Stimulated activated CD8-positive, alpha-beta memory T cell treated with anti-CD3 and anti-CD28 coated beads, Interleukin-12 subunit alpha, Interleukin-12 subunit beta, amount 100 ng/mL, for 24 hours (primary cell): ENCODE results near the gene GPRIN3.
A peak's percentile ranks its signal among the peaks of the same experiment; 100 is the strongest.

Experiments
- DNase-seq: peaks from one replicate; pipeline ENCODE4 v3.0.0-alpha.2; 2020; ENCODE audit errors: extremely low read depth

The GPRIN3 gene

DNA sequence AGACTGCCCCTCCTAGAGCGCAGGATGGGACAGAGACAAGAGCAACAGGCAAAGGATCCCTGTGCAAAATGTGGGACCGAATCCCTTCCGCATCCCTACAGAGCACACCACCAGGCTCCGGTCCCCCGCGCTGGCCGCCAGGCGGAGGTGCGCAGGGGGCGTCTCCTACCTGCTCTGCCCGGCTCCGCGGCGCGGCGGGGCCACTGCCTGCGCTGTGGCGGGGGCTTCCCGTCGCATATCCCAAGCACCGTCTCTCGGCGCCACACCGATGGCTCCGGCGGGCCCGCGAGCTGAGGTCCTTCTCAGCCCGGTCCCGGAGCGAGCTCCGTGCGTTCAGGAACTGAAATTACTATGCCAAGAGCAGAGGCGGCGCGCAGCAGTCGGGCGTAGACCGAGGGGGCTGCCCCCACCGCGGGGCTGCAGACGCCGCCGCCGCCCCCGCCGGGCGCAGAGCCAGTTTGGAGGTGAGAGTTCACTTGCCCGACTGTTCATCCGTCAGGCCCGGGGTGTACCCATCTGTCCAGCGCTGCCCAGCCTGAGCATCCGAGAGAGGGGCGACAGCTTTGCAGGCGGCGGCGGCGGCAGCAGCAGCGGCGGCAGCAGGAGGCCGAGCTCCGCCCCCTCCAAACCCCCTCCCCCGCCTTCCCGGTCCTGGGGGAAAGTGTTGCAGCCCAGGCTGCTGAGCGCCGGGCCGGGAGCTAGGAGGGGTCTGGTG lies at the start of gene GPRIN3:
GPRIN3 (minus strand) TSS at position 355 of the 715 bp plus-strand sequence. CDS start 57,690 bp downstream, outside the sequence.
- DNase-seq: peak; percentile 25

DNA sequence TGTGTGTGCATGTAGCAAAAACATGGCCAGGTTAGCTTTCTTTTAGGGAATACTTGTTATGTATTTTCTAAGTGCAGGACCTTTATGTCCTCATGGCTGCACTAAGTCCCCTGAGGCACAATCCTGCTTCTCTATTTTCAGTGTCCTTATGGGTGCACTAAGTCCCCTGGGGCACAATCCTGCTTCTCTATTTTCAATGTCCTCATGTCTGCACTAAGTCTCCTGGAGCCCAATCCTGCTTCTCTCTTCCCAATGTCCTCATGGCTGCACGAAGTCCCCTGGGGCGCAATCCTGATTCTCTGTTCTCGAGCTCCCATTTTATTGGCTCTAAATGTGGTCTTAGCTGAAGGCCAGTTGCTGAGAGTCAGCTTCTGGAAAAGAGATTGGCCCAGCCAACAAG lies 49.7 kb upstream of the GPRIN3 start:
- no peak for DNase-seq

DNA sequence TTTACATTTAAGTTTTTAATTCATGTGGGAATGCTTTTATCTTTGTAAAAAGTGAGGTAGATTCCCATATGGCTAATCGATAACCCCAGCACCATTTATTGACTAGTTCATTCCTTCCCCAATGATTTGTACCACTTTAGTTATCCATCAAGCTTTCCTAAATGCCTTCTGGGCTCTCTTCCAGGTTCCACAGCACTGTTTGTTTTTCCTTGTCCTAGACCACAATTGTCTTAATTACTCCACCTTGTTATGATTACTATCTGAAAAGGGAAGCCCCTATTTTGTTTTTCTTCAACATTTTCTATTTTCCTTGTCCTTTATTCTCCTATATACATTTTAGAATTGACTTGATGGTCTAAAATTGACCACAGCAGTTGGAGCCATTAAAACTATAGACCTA lies 48.5 kb upstream of the GPRIN3 start:
- no peak for DNase-seq

DNA sequence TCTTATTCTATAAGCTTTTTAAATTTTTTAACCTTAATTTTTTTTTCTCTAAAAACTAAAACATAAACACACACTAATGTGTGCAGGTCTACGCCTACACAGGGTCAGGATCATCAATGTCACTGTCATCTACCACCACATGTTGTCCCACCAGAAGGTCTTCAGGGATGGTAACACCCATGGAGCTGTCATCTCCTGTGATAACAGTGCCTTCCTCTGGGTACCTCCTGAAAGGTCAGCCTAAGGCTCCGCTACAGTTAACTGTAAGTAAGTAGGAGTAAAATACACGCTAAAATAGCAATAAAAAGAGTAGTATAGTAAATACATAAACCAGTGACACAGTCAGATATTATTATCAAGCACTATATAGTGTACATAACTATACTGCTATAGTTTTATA lies 45.9 kb upstream of the GPRIN3 start:
- DNase-seq: no peak

DNA sequence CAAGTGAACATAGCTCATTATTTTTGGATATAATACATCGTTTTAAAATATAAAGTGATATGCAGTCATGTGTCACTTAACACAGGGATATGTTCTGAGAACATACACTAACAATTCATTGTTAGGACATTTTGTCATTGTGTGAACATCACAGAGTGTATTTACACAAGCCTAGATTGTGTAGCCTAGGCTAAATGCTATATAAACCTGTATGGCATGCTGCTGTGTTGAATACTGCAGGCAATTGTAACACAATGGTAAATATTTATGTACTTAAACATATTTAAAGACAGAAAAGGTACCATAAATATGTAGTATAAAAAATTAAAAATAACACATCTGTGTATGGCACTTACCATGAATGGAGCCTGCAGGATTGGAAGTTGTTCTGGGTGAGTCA lies 44.9 kb upstream of the GPRIN3 start:
- DNase-seq: no peak

DNA sequence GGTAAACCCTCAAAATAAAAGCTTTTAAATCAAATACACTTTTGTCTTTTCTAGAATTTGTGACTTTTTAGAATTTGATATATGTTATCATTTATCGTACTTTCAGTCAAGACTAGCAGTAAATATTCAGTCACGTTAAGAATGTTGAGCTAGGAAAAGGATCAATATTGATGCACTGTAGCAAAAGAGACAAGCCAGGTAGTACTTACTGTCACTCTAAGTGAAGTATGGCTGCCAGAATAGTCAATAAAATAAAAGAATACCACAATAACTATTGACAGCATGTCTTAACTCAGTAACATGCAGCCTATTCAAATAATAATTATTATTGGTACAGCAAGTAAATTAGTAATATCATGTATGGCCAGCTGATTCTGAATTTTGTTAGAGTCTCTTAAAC lies 43.6 kb upstream of the GPRIN3 start:
- no peak for DNase-seq

DNA sequence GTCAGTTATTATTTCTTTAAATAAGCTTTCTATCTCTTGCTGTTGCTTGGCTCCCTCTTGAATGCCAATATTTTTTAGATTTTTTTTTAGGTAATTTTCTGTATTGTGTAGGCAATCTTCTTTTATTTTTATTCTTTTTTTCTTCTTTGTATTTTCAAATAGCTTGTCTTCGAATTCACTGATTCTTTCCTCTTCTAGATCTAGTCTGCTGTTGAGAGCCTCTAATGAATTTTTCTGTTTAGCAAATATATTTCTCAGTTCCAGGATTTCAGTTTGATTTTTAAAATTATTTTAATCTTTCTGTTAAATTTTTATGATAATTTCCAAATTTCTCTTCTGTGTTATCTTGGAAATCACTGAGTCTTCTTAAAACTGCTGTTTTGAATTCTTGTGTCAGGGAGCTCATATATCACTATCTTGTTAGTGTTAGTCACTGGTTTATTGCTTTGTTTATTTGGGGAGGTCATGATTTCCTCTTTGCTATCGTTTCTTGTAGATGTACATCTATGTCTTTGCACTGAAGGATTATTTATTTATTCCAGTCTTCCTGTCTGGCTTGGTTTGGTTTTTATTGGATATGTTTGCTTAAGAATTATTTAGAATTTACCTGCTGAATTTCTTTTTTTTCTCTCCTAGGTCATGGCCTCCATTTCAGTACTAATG lies 39.9 kb upstream of the GPRIN3 start:
- DNase-seq: no peak

DNA sequence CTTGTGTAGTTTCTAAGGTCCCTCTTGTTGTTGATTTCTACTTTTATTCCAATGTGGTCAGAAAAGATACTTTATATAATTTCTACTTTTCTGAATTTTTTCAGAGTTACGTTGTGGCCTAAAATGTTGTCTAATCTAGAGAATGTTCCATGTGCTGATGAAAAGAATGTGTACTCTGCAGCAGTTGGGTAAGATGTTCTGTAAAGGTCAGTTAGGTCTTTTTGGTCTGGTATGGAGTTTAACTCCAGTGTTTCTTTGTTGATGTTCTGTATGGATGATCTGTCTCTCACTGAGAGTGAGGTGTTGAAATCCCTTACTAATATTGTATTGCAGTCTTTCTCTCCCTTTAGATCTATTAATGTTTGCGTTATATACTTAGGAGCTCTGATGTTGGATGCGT lies 37.0 kb upstream of the GPRIN3 start:
- DNase-seq: no peak

DNA sequence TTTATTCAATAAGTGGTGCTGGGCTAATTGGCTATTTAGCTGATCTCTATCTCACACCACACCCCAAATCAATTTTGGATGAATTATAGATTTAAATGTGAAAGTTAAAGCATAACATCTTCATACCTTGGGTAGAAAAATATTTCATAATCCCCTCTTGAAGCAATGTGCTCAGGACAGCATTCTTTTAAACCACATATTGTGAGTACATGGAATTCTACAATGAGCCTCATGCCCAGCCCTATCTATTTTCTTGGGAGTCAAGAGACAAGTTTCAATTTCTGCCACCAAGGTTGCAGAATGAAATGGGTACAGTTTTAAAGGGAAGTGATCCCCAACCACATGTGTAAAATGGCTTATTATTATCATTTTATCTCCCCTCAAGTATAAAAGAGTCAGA lies 30.6 kb upstream of the GPRIN3 start:
- DNase-seq: no peak

DNA sequence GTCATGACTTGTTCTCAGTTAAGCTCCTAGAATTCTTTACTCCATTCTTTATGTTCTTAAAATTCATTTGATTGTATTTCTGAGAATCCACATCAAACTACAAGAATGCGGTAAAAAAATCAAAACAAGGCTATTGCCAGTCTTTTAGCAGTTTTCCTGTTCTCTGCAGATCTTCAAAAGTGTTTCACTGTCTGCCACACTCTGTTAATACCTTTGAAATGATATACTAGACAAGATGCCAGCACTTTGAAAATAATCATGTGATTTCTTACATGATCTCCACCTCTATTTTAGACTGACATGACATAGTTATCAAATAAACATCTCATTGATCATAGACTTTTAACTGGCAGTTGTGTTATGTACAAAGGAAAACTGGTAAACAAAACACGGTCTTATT lies 30.1 kb upstream of the GPRIN3 start:
- DNase-seq: no peak

DNA sequence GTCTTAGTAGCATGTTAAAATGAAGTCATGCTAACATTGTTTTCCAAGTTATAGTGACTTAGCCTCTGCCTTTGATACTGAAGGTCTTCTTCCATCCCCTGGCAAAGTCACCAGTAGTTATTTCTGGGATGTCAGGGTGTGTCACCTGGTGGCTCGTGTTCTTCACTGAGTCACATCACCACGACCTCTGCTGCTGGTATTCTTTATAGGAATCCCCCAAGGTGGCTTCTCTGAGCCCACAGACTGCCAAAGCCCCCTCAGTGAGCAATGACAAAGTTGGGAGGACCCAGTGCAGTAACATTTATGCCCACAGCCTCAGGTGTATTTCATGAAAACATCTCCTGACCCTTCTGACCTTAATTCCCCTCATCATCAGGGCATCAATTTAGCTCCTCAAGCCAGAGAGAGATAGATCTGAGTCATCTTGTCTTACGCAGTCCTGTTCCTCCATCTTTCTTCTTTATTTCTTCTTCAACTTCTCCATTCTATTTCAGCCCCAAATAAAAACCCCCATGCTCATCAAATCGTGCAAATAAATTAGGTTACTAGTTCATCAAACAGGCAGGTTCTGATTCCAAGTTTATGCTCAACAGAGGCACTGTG lies 29.3 kb upstream of the GPRIN3 start:
- no peak for DNase-seq

DNA sequence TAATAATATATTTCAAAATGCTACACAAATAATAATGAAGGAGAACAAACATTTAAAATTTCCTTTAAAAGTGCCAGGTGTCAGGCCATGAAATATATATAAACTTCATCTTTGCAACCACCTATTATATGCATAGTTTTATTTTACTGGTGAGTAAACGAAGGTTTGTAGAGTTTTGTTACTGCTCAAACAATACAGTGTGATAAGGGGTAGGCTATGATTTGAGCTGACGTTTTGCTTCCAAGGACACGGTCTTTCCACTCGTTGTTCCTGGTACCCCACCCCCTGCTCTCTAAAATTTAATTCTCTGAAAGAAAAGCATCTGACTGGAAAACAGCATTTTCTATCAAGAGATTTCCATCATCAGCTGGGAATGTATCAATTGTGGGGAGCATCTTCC lies 27.2 kb upstream of the GPRIN3 start:
- no peak for DNase-seq

DNA sequence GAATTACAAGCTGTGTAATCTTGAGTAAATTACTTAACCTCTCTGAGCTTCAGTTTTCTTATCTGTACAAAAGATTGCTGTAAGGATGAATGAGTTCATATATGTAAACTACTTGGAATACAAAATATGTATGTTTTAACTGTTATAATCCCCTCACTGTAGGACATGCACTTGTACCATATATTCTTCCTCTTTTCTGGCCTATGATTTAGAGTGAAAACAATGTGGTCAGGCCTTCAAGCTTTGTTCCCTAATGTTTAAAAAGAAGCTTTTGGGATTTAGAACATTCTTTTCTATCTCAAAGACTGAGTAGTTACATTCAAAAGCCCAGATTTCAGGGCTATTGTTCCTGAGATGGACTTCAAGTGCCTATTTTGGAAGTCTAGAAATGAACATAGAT lies 26.7 kb upstream of the GPRIN3 start:
- DNase-seq: no peak

DNA sequence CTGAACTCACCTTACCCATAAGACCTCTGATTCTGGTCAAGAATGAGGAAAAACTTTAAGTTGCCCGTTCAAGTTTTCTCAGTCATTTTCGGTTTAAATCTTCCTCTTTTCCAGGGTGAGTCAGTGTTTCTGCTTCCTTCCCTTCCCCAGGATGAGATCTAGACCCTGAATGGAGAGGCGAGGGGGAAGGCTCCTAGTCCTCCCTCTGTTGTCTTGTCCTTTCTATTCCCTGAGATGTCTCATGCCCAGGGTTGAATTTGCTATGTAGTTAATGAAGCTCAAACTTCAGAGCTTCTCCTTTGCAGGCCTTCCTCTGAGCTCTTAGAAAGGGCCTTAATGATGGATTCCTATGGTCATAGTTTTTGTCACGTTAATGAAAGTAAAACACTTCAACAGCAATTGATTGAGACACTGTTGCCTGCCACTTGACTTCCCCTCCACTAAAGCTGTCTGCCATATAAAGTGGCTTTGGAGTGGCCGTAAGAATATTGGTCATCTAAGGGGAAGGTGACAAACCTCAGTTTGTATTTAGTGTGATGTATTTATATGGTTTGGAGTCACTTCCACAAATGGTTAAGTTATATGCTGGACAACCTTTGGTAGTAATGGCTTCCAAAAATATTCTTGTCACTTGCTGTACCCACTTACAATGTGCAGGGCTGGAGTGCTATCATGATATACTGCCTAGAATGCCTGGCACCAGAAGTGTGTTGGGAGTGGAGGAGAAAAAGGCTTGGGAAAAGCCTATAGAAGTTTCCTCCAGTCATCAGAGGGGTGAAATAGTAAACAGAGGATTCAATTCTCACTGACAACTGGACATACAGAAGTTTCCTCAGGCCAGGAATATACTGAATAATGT lies 24.3 kb upstream of the GPRIN3 start:
- no peak for DNase-seq

DNA sequence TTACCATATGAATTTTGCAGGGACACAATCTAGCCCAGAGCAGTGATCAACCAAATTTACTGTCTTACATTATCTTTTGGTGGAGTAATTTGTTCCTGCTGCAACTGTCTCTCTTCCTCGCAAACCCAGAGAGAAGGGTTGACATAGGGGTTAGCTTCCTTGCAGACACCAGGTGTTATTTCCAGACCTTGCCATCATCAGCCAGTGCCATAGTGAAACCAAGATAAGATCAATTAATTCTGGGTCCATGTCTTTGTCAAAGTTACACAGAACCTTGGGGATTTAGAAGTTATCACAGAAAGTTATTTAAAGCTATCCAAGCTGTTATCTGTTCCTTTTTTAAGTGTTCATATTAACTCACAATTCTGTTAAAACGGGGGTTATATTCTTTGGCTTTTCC lies 23.6 kb upstream of the GPRIN3 start:
- DNase-seq: no peak

DNA sequence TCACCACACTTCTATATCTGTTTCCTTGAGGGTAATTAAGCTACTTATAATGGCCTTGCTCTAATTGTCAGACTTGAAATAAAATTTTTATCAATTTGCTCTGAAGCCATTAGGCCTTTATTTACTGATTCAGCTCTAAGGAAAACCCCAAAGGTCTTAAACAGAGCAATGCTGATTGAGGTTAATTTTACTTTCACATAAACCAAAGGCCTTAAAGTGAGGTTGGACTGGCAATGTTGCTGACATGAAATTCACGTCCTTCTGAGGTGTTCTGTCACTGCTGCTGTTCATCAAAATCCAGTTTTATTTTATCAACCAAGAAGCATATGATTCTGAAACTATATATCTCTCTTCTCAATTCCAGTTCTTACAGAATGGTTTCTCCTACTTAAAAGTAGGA lies 21.7 kb upstream of the GPRIN3 start:
- no peak for DNase-seq

DNA sequence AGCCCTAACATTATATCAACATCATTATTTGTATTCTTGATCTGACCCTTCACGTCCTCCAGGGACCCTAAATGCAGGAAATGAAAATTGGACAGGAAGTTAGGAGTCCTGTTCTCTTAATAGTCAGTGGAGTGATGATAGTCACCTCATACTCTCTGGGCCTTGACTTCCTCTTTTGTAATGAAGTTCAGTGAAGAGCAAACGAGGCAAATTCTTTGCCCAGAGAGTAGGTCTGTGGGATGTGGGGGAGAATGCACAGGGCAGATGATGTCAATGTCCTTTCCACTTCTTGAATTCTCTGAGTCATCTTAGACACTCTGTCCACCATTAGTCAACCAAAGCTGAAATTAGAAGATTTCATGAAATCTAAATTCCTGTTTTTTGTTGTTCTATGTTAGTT lies 17.1 kb upstream of the GPRIN3 start:
- no peak for DNase-seq

DNA sequence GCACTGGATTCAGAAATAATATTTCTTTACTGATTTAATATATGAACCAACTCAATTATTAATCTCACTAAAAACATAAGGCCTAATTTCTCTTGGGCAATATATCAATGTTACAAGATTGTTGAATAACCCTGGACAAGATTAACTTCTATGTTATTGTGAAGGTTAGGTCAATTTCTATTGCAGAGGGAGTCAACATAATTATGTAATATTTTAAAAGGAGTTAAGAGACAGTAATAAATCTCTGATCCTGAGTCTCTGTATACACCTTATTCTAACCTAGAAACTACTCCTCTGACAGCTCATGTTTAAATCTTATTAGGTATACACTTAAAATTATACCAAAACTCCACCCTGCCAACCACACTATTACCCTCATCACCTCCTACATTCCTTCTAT lies 15.1 kb upstream of the GPRIN3 start:
- DNase-seq: no peak

DNA sequence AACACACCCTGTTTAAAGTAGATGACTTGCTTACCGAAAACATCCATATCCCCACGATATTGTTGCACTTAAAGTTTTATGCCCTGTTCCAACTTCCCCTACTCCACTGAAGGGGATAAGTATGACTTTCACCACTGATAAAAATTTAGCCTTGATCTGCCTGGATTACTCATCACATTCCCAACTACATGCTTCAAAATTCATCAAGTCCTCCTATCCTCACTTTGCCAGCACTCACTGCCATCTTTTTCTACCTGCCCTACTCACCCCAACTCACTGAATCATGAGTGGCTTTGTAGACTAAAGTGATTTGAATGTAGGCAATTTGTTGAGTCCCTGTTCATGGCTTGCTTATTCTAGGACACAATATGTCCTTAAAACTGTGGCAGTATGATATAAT lies 12.2 kb upstream of the GPRIN3 start:
- DNase-seq: no peak

DNA sequence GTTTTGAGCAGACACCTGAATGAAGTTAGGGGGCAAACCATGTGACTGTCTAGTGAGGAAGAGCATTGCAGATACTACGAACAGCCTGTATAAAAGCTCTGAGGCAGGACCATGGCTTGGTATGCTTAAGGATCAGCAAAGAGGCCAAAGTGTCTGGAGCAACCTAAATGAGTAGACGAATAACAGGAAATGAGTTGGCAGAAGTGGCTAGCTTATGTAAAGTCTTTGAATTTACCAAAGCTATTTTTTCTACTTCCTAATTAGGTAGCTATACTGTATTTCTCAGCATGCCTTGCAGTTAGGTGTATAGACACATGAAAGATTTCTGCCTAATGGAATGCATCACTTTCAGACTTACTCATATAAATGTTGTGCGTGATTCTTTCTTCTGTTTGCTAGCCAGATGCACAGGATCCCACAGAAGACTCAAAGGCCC lies 9.3 kb upstream of the GPRIN3 start:
- DNase-seq: no peak

DNA sequence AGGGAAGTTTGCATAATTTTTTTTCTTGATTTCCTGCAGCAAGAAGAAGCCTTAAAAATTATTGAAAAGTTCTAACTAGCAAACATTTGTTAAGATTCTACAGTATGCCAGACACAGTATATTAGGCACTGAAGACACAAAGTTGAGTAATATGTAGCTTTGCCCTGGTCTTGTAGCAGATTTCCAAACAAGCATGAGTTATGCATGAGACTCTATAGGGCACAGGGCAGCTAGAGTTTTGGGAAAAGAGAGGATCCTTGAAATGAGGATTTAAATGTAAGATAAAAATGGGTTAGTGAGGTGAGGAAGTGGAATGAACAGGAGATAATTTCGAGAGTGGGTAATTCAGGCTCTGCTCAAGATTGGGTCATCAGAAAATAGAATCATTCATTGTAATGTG lies 8.6 kb upstream of the GPRIN3 start:
- no peak for DNase-seq

DNA sequence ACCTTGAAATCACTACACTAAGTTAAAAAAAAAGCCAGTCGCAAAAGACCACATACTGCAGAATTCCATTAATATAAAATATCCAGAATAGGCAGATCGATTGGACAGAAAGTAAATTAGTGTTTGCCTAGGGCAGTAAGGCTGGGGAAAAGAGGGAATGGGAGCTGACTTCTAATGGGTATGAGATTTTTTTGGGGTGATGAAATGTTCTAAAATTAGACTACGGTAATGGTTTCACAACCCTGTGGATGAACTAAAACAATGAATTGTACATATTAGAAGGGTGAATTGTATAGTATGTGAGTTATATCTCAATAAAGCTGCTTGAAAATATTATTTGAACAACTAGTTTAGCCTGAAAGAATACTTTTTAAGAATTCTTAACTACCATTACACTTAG lies 6.7 kb upstream of the GPRIN3 start:
- DNase-seq: no peak
